Astrocyte (in vitro differentiated cells and primary cell): ENCODE measurements around the gene ZNF385B. TPM values are rescaled to one million over a fixed set of nuclear protein-coding genes. Genes with fewer than 3 reads are reported as not detected.

Source experiments
- DNase-seq: peaks from one replicate; pipeline ENCODE4 v3.0.0-alpha.2; 2010; ENCODE audit warnings: low read depth
- FAIRE-seq: peaks from 2 replicates; lab custom pipeline; 2011; peaks lifted over from hg19 to GRCh38; lab: Jason Lieb, UNC
- H2AFZ ChIP-seq: 2 replicates; pipeline ENCODE4 v1.6.0; 2012; ENCODE audit warnings: low read depth, low read length, inconsistent platforms
- H3K27ac ChIP-seq: 2 replicates; pipeline ENCODE4 v1.5.1; 2011; ENCODE audit warnings: low read depth, low read length, inconsistent platforms
- H3K27me3 ChIP-seq: 2 replicates; pipeline ENCODE4 v1.6.0; 2011; ENCODE audit warnings: low read length, inconsistent platforms; ENCODE audit not compliant: insufficient read depth
- H3K36me3 ChIP-seq: 2 replicates; pipeline ENCODE4 v1.5.1; 2011; ENCODE audit warnings: low read length, inconsistent platforms; ENCODE audit not compliant: insufficient read depth
- H3K4me1 ChIP-seq: 2 replicates; pipeline ENCODE4 v1.5.1; 2011; ENCODE audit warnings: low read length, inconsistent platforms; ENCODE audit not compliant: insufficient read depth
- H3K4me2 ChIP-seq: 2 replicates; pipeline ENCODE4 v1.6.0; 2012; ENCODE audit warnings: low read length, inconsistent platforms
- H3K4me3 ChIP-seq: 2 replicates; pipeline ENCODE4 v1.5.1; 2011; ENCODE audit warnings: low read depth, mild to moderate bottlenecking, low read length, inconsistent platforms; ENCODE audit not compliant: insufficient read depth
- H3K79me2 ChIP-seq: 2 replicates; pipeline ENCODE4 v1.6.0; 2012; ENCODE audit warnings: mild to moderate bottlenecking, low read length, inconsistent platforms; ENCODE audit not compliant: insufficient read depth
- H3K9ac ChIP-seq: 2 replicates; pipeline ENCODE4 v1.6.0; 2012; ENCODE audit warnings: mild to moderate bottlenecking, low read length, inconsistent platforms
- H3K9me3 ChIP-seq: 2 replicates; pipeline ENCODE4 v1.5.1; 2012; ENCODE audit warnings: low read depth, mild to moderate bottlenecking, low read length, inconsistent platforms; ENCODE audit not compliant: insufficient read depth
- H4K20me1 ChIP-seq: 2 replicates; pipeline ENCODE4 v1.6.0; 2012; ENCODE audit warnings: low read length, inconsistent platforms; ENCODE audit not compliant: insufficient read depth
- H3K27ac Mint-ChIP-seq: one replicate; pipeline ENCODE4 v1.8.0; 2021; ENCODE audit warnings: mild to moderate bottlenecking, mixed read lengths; ENCODE audit not compliant: unreplicated experiment
- H3K27me3 Mint-ChIP-seq: one replicate; pipeline ENCODE4 v1.8.0; 2021; ENCODE audit warnings: low read depth, mixed read lengths; ENCODE audit not compliant: unreplicated experiment
- H3K36me3 Mint-ChIP-seq: one replicate; pipeline ENCODE4 v1.8.0; 2021; ENCODE audit warnings: low read depth, mixed read lengths; ENCODE audit not compliant: unreplicated experiment
- H3K4me1 Mint-ChIP-seq: one replicate; pipeline ENCODE4 v1.8.0; 2021; ENCODE audit warnings: low read depth, mixed read lengths; ENCODE audit not compliant: unreplicated experiment
- H3K4me3 Mint-ChIP-seq: one replicate; pipeline ENCODE4 v1.8.0; 2021; ENCODE audit warnings: mild to moderate bottlenecking, moderate library complexity, mixed read lengths; ENCODE audit not compliant: unreplicated experiment
- H3K9me3 Mint-ChIP-seq: one replicate; pipeline ENCODE4 v1.8.0; 2021; ENCODE audit warnings: mild to moderate bottlenecking, mixed read lengths; ENCODE audit not compliant: unreplicated experiment
- CTCF ChIP-seq: IDR thresholded peaks from 2 replicates; pipeline ENCODE4 v1.5.1; 2011; ENCODE audit warnings: low read depth, mild to moderate bottlenecking, inconsistent platforms, low read length, moderate library complexity; ENCODE audit not compliant: insufficient read depth
- EZH2 ChIP-seq: IDR thresholded peaks from 2 replicates; pipeline ENCODE4 v1.6.1; 2012; ENCODE audit warnings: mild to moderate bottlenecking, low read length, inconsistent platforms; ENCODE audit not compliant: insufficient read depth
- total RNA-seq: library from RNA; stranded (reverse); gene quantifications from 2 replicates; pipeline ENCODE4 v1.2.1, GENCODE V29; 2021

ZNF385B gene
- total RNA-seq, 1 donor from 2014 or later: 0.27 TPM

GRCh38 chr2:179524809-179525339 is 336.5 kb downstream of the ZNF385B start:
- H3K36me3 Mint-ChIP-seq: no peaks in the 10 kb centered on the region
- H3K9ac ChIP-seq: no peak overlapping the region
- no peak overlapping the region for H2AFZ ChIP-seq
- H3K9me3 Mint-ChIP-seq: no peaks in the 10 kb centered on the region
- FAIRE-seq (no peak), DNase-seq (peak; percentile 2)
- H3K9me3 ChIP-seq: no peaks in the 10 kb centered on the region
- TF ChIP-seq EZH2 (no peak), CTCF (no peak)
- H4K20me1 ChIP-seq: no peaks in the 10 kb centered on the region
- no peak overlapping the region for H3K4me2 ChIP-seq
- no peak overlapping the region for H3K4me3 ChIP-seq
- H3K4me1 ChIP-seq: no peaks in the 10 kb centered on the region
- H3K27ac ChIP-seq: no peak overlapping the region
- no peaks in the 10 kb centered on the region for H3K36me3 ChIP-seq
- H3K27ac Mint-ChIP-seq: no peak overlapping the region
- H3K27me3 ChIP-seq: no peaks in the 10 kb centered on the region
- H3K4me3 Mint-ChIP-seq: no peak overlapping the region
- no peaks in the 10 kb centered on the region for H3K27me3 Mint-ChIP-seq
- H3K4me1 Mint-ChIP-seq: no peaks in the 10 kb centered on the region
- no peaks in the 10 kb centered on the region for H3K79me2 ChIP-seq

GRCh38 chr2:179521944-179522343 is 339.5 kb downstream of the ZNF385B start:
- Histone ChIP-seq H3K9me3 (no peaks in the 10 kb centered on the region), H2AFZ (no peak overlapping the region), H3K27me3 (no peaks in the 10 kb centered on the region), H3K9ac (no peak overlapping the region), H3K27ac (no peak overlapping the region), H3K36me3 (no peaks in the 10 kb centered on the region), H3K79me2 (no peaks in the 10 kb centered on the region), H4K20me1 (no peaks in the 10 kb centered on the region), H3K4me1 (no peaks in the 10 kb centered on the region), H3K4me2 (no peak overlapping the region), H3K4me3 (no peak overlapping the region)
- Mint-ChIP-seq H3K4me1 (peaks cover 2% of the 10 kb centered on the region), H3K27me3 (no peaks in the 10 kb centered on the region), H3K36me3 (no peaks in the 10 kb centered on the region), H3K4me3 (no peak overlapping the region), H3K9me3 (no peaks in the 10 kb centered on the region), H3K27ac (no peak overlapping the region)
- FAIRE-seq (no peak), DNase-seq (no peak)
- no peak for TF ChIP-seq CTCF
- TF ChIP-seq EZH2: no peak

- peaks cover 2% of the 10 kb centered on the region for H3K4me1 Mint-ChIP-seq
- FAIRE-seq (no peak), DNase-seq (no peak)
- H3K27me3 Mint-ChIP-seq: no peaks in the 10 kb centered on the region
- no peak overlapping the region for H3K9ac ChIP-seq
- H3K27me3 ChIP-seq: no peaks in the 10 kb centered on the region
- no peaks in the 10 kb centered on the region for H3K4me1 ChIP-seq
- H3K27ac Mint-ChIP-seq: no peak overlapping the region
- no peaks in the 10 kb centered on the region for H3K36me3 ChIP-seq
- H3K9me3 ChIP-seq: no peaks in the 10 kb centered on the region
- H4K20me1 ChIP-seq: no peaks in the 10 kb centered on the region
- H3K4me2 ChIP-seq: no peak overlapping the region
- H3K4me3 Mint-ChIP-seq: no peak overlapping the region
- TF ChIP-seq CTCF (no peak), EZH2 (no peak)
- no peak overlapping the region for H3K27ac ChIP-seq
- no peak overlapping the region for H2AFZ ChIP-seq
- H3K9me3 Mint-ChIP-seq: peaks cover 4% of the 10 kb centered on the region
- no peaks in the 10 kb centered on the region for H3K79me2 ChIP-seq
- no peaks in the 10 kb centered on the region for H3K36me3 Mint-ChIP-seq
- no peak overlapping the region for H3K4me3 ChIP-seq
These were observed 342.6 kb downstream of the ZNF385B start for GRCh38 chr2:179518830-179519229.
